Suppressor macrophage (primary cell): ENCODE results near the gene EAPP.
"Not testable (repeated sequence)": the region's sequence is repeated elsewhere in the genome, so short reads cannot be mapped to it uniquely, and the experiment has no call there.

Source experiments
- DNase-seq, 4 experiments: peaks; one replicate each; pipeline ENCODE4 v3.0.0-alpha.2; 2020 to 2022

The EAPP gene

GRCh38 chr14:34537677-34538009, 1.9 kb downstream of the EAPP start:
- no peak for DNase-seq

- DNase-seq, result no peak
These were observed 2.4 kb downstream of the EAPP start for GRCh38 chr14:34536951-34537676.

- DNase-seq, result no peak
These were observed 11.9 kb downstream of the EAPP start for GRCh38 chr14:34527591-34527990.

GRCh38 chr14:34524216-34524615, 15.3 kb downstream of the EAPP start:
- not testable (repeated sequence) for DNase-seq

GRCh38 chr14:34522496-34522895, 17.0 kb downstream of the EAPP start:
- DNase-seq, result no peak

GRCh38 chr14:34521071-34521470, 18.4 kb downstream of the EAPP start:
- DNase-seq, result not testable (repeated sequence)

- not testable (repeated sequence) for DNase-seq
These were observed 19.1 kb downstream of the EAPP start for GRCh38 chr14:34520304-34520970.

- no peak for DNase-seq
These were observed 31.6 kb downstream of the EAPP start for GRCh38 chr14:34507884-34508283.

- no peak for DNase-seq
These were observed 32.0 kb downstream of the EAPP start for GRCh38 chr14:34507459-34507858.

- DNase-seq, result not testable (repeated sequence)
These were observed 34.4 kb downstream of the EAPP start for GRCh38 chr14:34505124-34505491.

- DNase-seq, result not testable (repeated sequence)
These were observed 35.5 kb downstream of the EAPP start for GRCh38 chr14:34504027-34504426.

GRCh38 chr14:34502545-34503225, 36.8 kb downstream of the EAPP start:
- peak in 2 of 4 experiments; percentile 12 to 23 for DNase-seq

GRCh38 chr14:34502001-34502400, 37.5 kb downstream of the EAPP start:
- DNase-seq, result no peak

- no peak for DNase-seq
These were observed 38.4 kb downstream of the EAPP start for GRCh38 chr14:34501004-34501580.

GRCh38 chr14:34498684-34499412, 40.7 kb downstream of the EAPP start:
- peak; percentile 9 to 45 (median 33) for DNase-seq

- DNase-seq, result peak; percentile 30 to 56 (median 52)
These were observed 42.6 kb downstream of the EAPP start for GRCh38 chr14:34496679-34497513.

GRCh38 chr14:34496007-34496678, 43.4 kb downstream of the EAPP start:
- no peak for DNase-seq

- DNase-seq, result no peak
These were observed 50.2 kb downstream of the EAPP start for GRCh38 chr14:34489324-34489723.

GRCh38 chr14:34488528-34488927, 51.0 kb downstream of the EAPP start:
- no peak for DNase-seq

GRCh38 chr14:34484726-34485125, 54.8 kb downstream of the EAPP start:
- no peak for DNase-seq

GRCh38 chr14:34482463-34482862, 57.0 kb downstream of the EAPP start:
- no peak for DNase-seq
